Measurements from ENCODE around the gene CADPS2.

GRCh38 chr7:122311050-122311700, 575.1 kb downstream of the CADPS2 start:
- TF ChIP-seq CTCF (conservative IDR thresholded peaks at IDR 0.05 in 1 of 2, IDR thresholded peaks at IDR 0.05 in 1 of 2; ENCODE audit: low read depth in 1 of 2, low read length in 2 of 2) (no peak), EZH2 (IDR thresholded peaks at IDR 0.05; ENCODE audit: low read length, missing control alignments) (no peak)
